Fibroblast of lung (primary cell): Measurements from ENCODE around the gene MSX1. TPM values are rescaled to one million over a fixed set of nuclear protein-coding genes. Genes with fewer than 3 reads are reported as not detected.

Experiments
- DNase-seq, 2 donors: peaks; one replicate each; pipeline versions ENCODE4 v3.0.0 to v3.0.0-alpha.2; 2010; ENCODE audit warnings: low read depth in 2 of 2
- H2AFZ ChIP-seq: 2 replicates; pipeline ENCODE4 v1.5.1; 2012; ENCODE audit warnings: low read length, control low read depth, inconsistent platforms
- H3K27ac ChIP-seq: 2 replicates; pipeline ENCODE4 v1.5.1; 2011; ENCODE audit warnings: low read length, control low read depth; ENCODE audit not compliant: insufficient read depth
- H3K27me3 ChIP-seq: 2 replicates; pipeline ENCODE4 v1.5.1; 2011; ENCODE audit warnings: mild to moderate bottlenecking, low read length; ENCODE audit not compliant: control insufficient read depth, insufficient read depth
- H3K36me3 ChIP-seq: 2 replicates; pipeline ENCODE4 v1.5.1; 2011; ENCODE audit warnings: low read length; ENCODE audit not compliant: control insufficient read depth, insufficient read depth
- H3K4me1 ChIP-seq: 2 replicates; pipeline ENCODE4 v1.5.1; 2011; ENCODE audit warnings: low read length; ENCODE audit not compliant: control insufficient read depth, insufficient read depth; ENCODE audit errors: extremely low read depth
- H3K4me2 ChIP-seq: 2 replicates; pipeline ENCODE4 v1.5.1; 2011; ENCODE audit warnings: low read length, control low read depth; ENCODE audit not compliant: insufficient read depth; ENCODE audit errors: extremely low read depth
- H3K4me3 ChIP-seq, 4 experiments: fragments of 200-600 bp in 1 of 4; sonication (generic) in 1 of 4; replicated peaks in 1 of 4; 2 replicates each; pipeline ENCODE4 v1.5.1; 2011 to 2016; ENCODE audit warnings: low read length in 4 of 4, low read depth in 3 of 4, mild to moderate bottlenecking in 3 of 4, control low read depth in 2 of 4, inconsistent platforms in 1 of 4, mixed read lengths in 1 of 4; ENCODE audit not compliant: insufficient read depth in 1 of 4; ENCODE audit errors: control extremely low read depth in 1 of 4
- H3K79me2 ChIP-seq: 2 replicates; pipeline ENCODE4 v1.5.1; 2012; ENCODE audit warnings: mild to moderate bottlenecking, low read length, inconsistent platforms; ENCODE audit not compliant: control insufficient read depth, insufficient read depth
- H3K9ac ChIP-seq: 2 replicates; pipeline ENCODE4 v1.5.1; 2011; ENCODE audit warnings: mild to moderate bottlenecking, low read length, control low read depth; ENCODE audit not compliant: insufficient read depth
- H3K9me3 ChIP-seq: 2 replicates; pipeline ENCODE4 v1.5.1; 2012; ENCODE audit warnings: low read depth, low read length; ENCODE audit not compliant: control insufficient read depth, insufficient read depth
- H4K20me1 ChIP-seq: 2 replicates; pipeline ENCODE4 v1.5.1; 2011; ENCODE audit warnings: low read length; ENCODE audit not compliant: control insufficient read depth, insufficient read depth; ENCODE audit errors: extremely low read depth
- EZH2 ChIP-seq: IDR thresholded peaks from 2 replicates; pipeline ENCODE4 v1.5.1; 2012; ENCODE audit warnings: low read length, control low read depth, mild to moderate bottlenecking; ENCODE audit errors: missing control alignments
- polyA plus RNA-seq, 2 donors: library from polyadenylated mRNA; depleted of rRNA in 1 of 2; stranded (reverse) in 1 of 2; unstranded in 1 of 2; fragments of >200 nt; gene quantifications; 2 replicates each; pipeline ENCODE4 v1.2.1, GENCODE V29; 2011 to 2012; ENCODE audit warnings: missing spikeins in 1 of 2
- total RNA-seq: library from RNA; depleted of rRNA; stranded (reverse); fragments of >200 nt; gene quantifications from 2 replicates; pipeline ENCODE4 v1.2.1, GENCODE V29; 2014
- TF ChIP-seq, protein P1 (sequence below), 2 donors: IDR thresholded peaks in 1 of 2; conservative IDR thresholded peaks in 1 of 2; 1 replicate in 1 of 2; 2 replicates in 1 of 2; pipeline ENCODE4 v1.5.1; 2011 to 2012; ENCODE audit warnings: low read length in 2 of 2, control low read depth in 1 of 2, inconsistent platforms in 1 of 2, low read depth in 1 of 2, mild to moderate bottlenecking in 1 of 2

The MSX1 gene
- total and polyA plus RNA-seq, 2 donors (not counting 1 experiment from before 2014, with no cell fraction given): 1.3 to 2.1 TPM

DNA sequence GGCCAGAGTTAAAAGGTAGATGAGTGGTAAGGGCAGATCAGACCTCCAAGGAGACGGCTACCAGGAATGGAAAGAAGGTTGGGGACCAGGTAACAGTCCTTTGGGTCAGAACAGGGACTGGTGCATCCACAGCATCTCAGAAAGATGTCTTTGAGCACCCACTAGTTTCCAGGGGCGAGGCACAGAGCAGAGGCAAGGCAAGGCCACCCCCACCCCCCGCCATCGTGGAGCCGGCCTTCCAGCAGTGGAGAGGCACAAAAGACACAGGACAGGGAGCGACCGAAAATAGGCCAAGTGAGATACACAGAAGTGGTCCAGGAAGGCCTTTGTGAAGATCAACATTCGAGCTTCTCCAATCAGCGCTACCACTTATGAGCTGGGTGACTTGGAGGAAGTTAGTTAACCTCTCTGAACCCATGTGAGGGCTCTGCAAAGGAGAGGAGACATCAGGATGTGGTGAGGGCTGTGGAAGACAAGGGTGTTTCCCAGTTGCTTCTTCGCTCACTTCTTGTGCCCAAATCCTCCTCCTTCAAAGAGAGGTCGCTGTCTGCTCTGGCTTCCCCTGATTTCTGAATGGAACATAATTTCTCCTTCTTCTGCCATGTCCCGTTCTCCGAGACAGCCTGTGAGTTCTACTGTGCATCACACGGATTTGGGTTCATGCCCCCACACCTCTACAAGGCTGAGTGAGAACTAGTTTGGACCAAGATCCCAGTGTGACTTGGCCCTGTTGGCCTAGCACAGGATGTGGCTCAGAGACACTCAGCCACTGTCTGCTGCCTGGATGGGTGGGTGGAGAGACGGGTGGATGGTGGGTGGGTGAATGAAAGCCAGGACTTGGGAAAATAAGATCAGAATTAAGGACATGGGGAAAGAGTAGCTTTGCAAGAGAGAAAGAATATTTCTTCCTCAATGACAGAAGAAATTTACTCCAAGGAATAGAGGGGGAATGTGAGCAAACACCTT lies 16.7 kb upstream of the MSX1 start:
- Histone ChIP-seq H3K4me3 (no peak overlapping the region), H3K4me2 (no peak overlapping the region), H2AFZ (no peak overlapping the region), H3K27me3 (no peaks in the 10 kb centered on the region), H3K36me3 (no peaks in the 10 kb centered on the region), H3K79me2 (no peaks in the 10 kb centered on the region), H3K27ac (no peak overlapping the region), H3K4me1 (no peaks in the 10 kb centered on the region), H4K20me1 (no peaks in the 10 kb centered on the region), H3K9me3 (no peaks in the 10 kb centered on the region), H3K9ac (no peak overlapping the region)
- DNase-seq: no peak
- TF ChIP-seq, protein P1, sequence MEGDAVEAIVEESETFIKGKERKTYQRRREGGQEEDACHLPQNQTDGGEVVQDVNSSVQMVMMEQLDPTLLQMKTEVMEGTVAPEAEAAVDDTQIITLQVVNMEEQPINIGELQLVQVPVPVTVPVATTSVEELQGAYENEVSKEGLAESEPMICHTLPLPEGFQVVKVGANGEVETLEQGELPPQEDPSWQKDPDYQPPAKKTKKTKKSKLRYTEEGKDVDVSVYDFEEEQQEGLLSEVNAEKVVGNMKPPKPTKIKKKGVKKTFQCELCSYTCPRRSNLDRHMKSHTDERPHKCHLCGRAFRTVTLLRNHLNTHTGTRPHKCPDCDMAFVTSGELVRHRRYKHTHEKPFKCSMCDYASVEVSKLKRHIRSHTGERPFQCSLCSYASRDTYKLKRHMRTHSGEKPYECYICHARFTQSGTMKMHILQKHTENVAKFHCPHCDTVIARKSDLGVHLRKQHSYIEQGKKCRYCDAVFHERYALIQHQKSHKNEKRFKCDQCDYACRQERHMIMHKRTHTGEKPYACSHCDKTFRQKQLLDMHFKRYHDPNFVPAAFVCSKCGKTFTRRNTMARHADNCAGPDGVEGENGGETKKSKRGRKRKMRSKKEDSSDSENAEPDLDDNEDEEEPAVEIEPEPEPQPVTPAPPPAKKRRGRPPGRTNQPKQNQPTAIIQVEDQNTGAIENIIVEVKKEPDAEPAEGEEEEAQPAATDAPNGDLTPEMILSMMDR (conservative IDR thresholded peaks at IDR 0.05 in 1 of 2, IDR thresholded peaks at IDR 0.05 in 1 of 2; ENCODE audit: low read depth in 1 of 2, low read length in 2 of 2): no peak
- no peak for TF ChIP-seq EZH2

DNA sequence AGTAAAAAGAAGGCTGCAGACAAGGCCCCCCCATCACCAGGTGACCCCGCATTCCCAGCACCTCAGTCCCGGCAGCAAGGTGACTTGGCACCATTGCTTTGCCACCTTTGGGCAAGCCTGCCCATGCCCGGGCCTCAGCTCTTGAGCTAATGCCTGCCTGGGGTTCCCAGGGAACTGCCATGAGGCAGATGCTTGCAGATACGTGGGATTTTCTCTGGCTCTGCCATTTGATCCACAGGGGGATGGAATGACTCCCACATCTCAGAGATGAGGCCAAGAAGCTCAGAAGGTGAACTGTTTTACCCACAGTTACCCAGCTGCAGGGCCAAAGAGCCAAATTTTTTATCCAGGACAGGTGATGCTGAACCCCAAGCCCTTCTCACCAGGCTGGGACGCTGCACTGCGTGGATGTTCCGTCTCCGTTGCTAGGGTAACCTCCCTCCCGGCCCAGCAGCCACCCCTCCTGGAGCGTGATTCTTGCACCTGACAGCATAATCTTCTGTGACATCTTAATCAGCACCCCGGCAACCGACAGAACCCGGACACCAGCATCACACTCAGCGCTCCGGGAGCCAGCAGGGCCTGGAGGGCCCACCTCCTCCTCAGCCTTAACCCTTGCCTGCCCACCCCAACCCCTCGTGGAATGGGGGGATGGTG lies 15.7 kb upstream of the MSX1 start:
- Histone ChIP-seq H3K36me3 (no peaks in the 10 kb centered on the region), H4K20me1 (no peaks in the 10 kb centered on the region), H3K4me1 (no peaks in the 10 kb centered on the region), H3K9me3 (no peaks in the 10 kb centered on the region), H3K27ac (no peak overlapping the region), H3K4me2 (no peak overlapping the region), H3K4me3 (no peak overlapping the region), H2AFZ (no peak overlapping the region), H3K79me2 (no peaks in the 10 kb centered on the region), H3K27me3 (no peaks in the 10 kb centered on the region), H3K9ac (no peak overlapping the region)
- TF ChIP-seq EZH2: no peak
- TF ChIP-seq, protein P1 (conservative IDR thresholded peaks at IDR 0.05 in 1 of 2, IDR thresholded peaks at IDR 0.05 in 1 of 2; ENCODE audit: low read depth in 1 of 2, low read length in 2 of 2): no peak
- DNase-seq: no peak

DNA sequence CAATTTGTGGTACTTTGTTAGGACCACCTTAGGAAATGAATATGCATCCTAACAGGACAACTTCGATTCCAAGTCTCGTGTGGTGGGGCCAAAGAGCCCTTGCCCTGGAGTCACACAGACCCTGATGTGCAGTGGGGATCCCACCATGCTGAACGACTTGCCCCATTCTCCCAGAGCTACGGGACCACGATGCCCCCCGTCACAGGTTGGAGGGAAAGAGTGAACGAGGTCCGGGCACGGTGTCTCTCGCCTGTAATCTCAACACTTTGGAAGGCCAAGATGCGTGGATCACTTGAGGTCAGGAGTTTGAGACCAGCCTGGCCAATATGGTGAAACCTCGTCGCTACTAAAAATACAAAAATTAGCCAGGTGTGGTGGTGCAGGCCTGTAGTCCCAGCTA lies 14.4 kb upstream of the MSX1 start:
- no peaks in the 10 kb centered on the region for H3K9me3 ChIP-seq
- DNase-seq: no peak
- H3K4me2 ChIP-seq: no peak overlapping the region
- H4K20me1 ChIP-seq: no peaks in the 10 kb centered on the region
- H3K4me3 ChIP-seq: no peak overlapping the region
- no peaks in the 10 kb centered on the region for H3K27me3 ChIP-seq
- no peak for TF ChIP-seq EZH2
- TF ChIP-seq, protein P1 (conservative IDR thresholded peaks at IDR 0.05 in 1 of 2, IDR thresholded peaks at IDR 0.05 in 1 of 2; ENCODE audit: low read depth in 1 of 2, low read length in 2 of 2): no peak
- H2AFZ ChIP-seq: no peak overlapping the region
- H3K9ac ChIP-seq: no peak overlapping the region
- no peaks in the 10 kb centered on the region for H3K36me3 ChIP-seq
- H3K4me1 ChIP-seq: no peaks in the 10 kb centered on the region
- H3K27ac ChIP-seq: no peak overlapping the region
- H3K79me2 ChIP-seq: no peaks in the 10 kb centered on the region
